K562 (cell line): ENCODE data around the gene ZNF71. TPM values are rescaled to one million over a fixed set of nuclear protein-coding genes. Genes with fewer than 3 reads are reported as not detected.

Experiments
- ATAC-seq: fragments of 200-7000 bp; cut with Tn5 transposase; 3 replicates; pipeline ENCODE4 v1.9.1; 2020; ENCODE audit warnings: moderate library complexity
- BruUV-seq: library from RNA; stranded (reverse); fragments of 400-500 nt; replicated peaks from 2 replicates; lab custom pipeline; 2021; lab: Mats Ljungman, UMichigan
- CTCF ChIA-PET: fragments of 300-600 bp; formaldehyde crosslinking; extraction: SDS; loops from one replicate; lab custom pipeline; 2021; ENCODE audit warnings: low intra/inter-chr PET ratio; lab: Yijun Ruan, JAX
- POLR2A ChIA-PET: fragments of 300-600, 350-650 bp; sonication (Branson Sonifier 250); formaldehyde crosslinking; extraction: SDS; loops from one replicate; lab custom pipeline; 2021; ENCODE audit warnings: antibody characterized with exemption, inconsistent platforms; lab: Yijun Ruan, JAX
- DNase-seq, 4 experiments: peaks; one replicate each; pipeline versions ENCODE4 v3.0.0 to v3.0.0-alpha.2; 2011 to 2018; ENCODE audit warnings: low spot score in 3 of 4, mixed read lengths in 3 of 4; ENCODE audit errors: extremely low read depth in 1 of 4
- FAIRE-seq: peaks from 2 replicates; lab custom pipeline; 2011; peaks lifted over from hg19 to GRCh38; lab: Jason Lieb, UNC
- H2AFZ ChIP-seq: 2 replicates; pipeline ENCODE4 v1.6.0; 2011; ENCODE audit warnings: low read depth, low read length, control low read depth, inconsistent platforms
- H3K27ac ChIP-seq: fragments of 200-600 bp; 3 replicates; pipeline ENCODE4 v1.8.0; 2011; ENCODE audit warnings: low read depth, mild to moderate bottlenecking, control low read depth, inconsistent platforms, low read length, moderate library complexity, mixed read lengths; ENCODE audit errors: extremely low read depth
- H3K27me3 ChIP-seq, 2 experiments: fragments of 300-600 bp in 1 of 2; 2 replicates in 1 of 2; 3 replicates in 1 of 2; pipeline versions ENCODE4 v1.6.0 to v1.8.0; 2011; ENCODE audit warnings: inconsistent platforms in 2 of 2, low read length in 2 of 2, mild to moderate bottlenecking in 1 of 2, mixed read lengths in 1 of 2, moderate library complexity in 1 of 2; ENCODE audit not compliant: control insufficient read depth in 2 of 2, insufficient read depth in 2 of 2
- H3K36me3 ChIP-seq: fragments of 300-600 bp; 3 replicates; pipeline ENCODE4 v1.8.0; 2011; ENCODE audit warnings: mild to moderate bottlenecking, low read length, inconsistent platforms; ENCODE audit not compliant: control insufficient read depth, insufficient read depth
- H3K4me1 ChIP-seq, 2 experiments: fragments of 200-600 bp in 1 of 2; replicated peaks in 1 of 2; 2 replicates in 1 of 2; 3 replicates in 1 of 2; pipeline versions ENCODE4 v1.5.1 to v1.8.0; 2011; ENCODE audit warnings: inconsistent platforms in 2 of 2, low read length in 2 of 2, mild to moderate bottlenecking in 1 of 2, mixed read lengths in 1 of 2, moderate library complexity in 1 of 2; ENCODE audit not compliant: control insufficient read depth in 2 of 2, insufficient read depth in 2 of 2
- H3K4me2 ChIP-seq: 2 replicates; pipeline ENCODE4 v1.6.1; 2011; ENCODE audit warnings: low read length, control low read depth, inconsistent platforms, mixed read lengths; ENCODE audit not compliant: insufficient read depth
- H3K4me3 ChIP-seq: fragments of 200-600 bp; sonication (generic), shearing (Covaris generic); 2 replicates; pipeline ENCODE4 v1.5.1; 2016; ENCODE audit warnings: control low read depth, inconsistent platforms
- H3K79me2 ChIP-seq: fragments of 200-600 bp; 3 replicates; pipeline ENCODE4 v1.8.0; 2011; ENCODE audit warnings: low read length, inconsistent platforms; ENCODE audit not compliant: control insufficient read depth, insufficient read depth
- H3K9ac ChIP-seq, 2 experiments: 2 replicates each; pipeline versions ENCODE4 v1.6.0 to v1.6.1; 2011; ENCODE audit warnings: low read depth in 2 of 2, low read length in 2 of 2, control low read depth in 1 of 2, inconsistent platforms in 1 of 2, mild to moderate bottlenecking in 1 of 2, mixed read lengths in 1 of 2; ENCODE audit not compliant: insufficient read depth in 1 of 2
- H3K9me1 ChIP-seq: one replicate; pipeline ENCODE4 v1.6.0; 2011; ENCODE audit warnings: inconsistent platforms, mild to moderate bottlenecking, low read length, moderate library complexity; ENCODE audit not compliant: control insufficient read depth, insufficient read depth
- H3K9me3 ChIP-seq: replicated peaks from 2 replicates; pipeline ENCODE4 v1.5.1; 2011; ENCODE audit warnings: low read depth, low read length, inconsistent platforms; ENCODE audit not compliant: control insufficient read depth, insufficient read depth
- H4K20me1 ChIP-seq: replicated peaks from 2 replicates; pipeline ENCODE4 v1.6.1; 2011; ENCODE audit warnings: low read length, inconsistent platforms, mixed read lengths; ENCODE audit not compliant: control insufficient read depth, insufficient read depth
- EGR1 ChIP-seq: fragments of 450-650 bp; conservative IDR thresholded peaks from 2 replicates; pipeline ENCODE4 v1.6.1; 2017; ENCODE audit warnings: mild to moderate bottlenecking
- GATA2 ChIP-seq: sonication (generic); formaldehyde crosslinking; IDR thresholded peaks from 2 replicates; pipeline ENCODE4 v1.4.0; 2020; ENCODE audit warnings: mild to moderate bottlenecking, missing genetic modification reagents
- HDAC3 ChIP-seq: fragments of 450-650 bp; IDR thresholded peaks from 2 replicates; pipeline ENCODE4 v1.6.1; 2018; ENCODE audit warnings: borderline replicate concordance, mild to moderate bottlenecking, moderate library complexity; ENCODE audit not compliant: partially characterized antibody
- HMGN3 ChIP-seq: IDR thresholded peaks from 2 replicates; pipeline ENCODE4 v1.6.1; 2011; ENCODE audit warnings: borderline replicate concordance, low read depth, mild to moderate bottlenecking, mixed read lengths, low read length; ENCODE audit not compliant: insufficient read length; ENCODE audit errors: extremely low read depth
- HSF4 ChIP-seq: fragments of 250-450 bp; sonication (Bioruptor Pico); IDR thresholded peaks from 2 replicates; pipeline ENCODE4 v2.1.2; 2022; ENCODE audit warnings: mild to moderate bottlenecking, moderate library complexity, borderline replicate concordance
- MAX ChIP-seq: sonication (generic); formaldehyde crosslinking; IDR thresholded peaks from 2 replicates; pipeline ENCODE4 v1.9.0; 2022; ENCODE audit warnings: mild to moderate bottlenecking, missing genetic modification reagents
- MCM2 ChIP-seq: fragments of 450-650 bp; IDR thresholded peaks from 2 replicates; pipeline ENCODE4 v1.6.1; 2017; ENCODE audit warnings: low read depth, mild to moderate bottlenecking
- MCM3 ChIP-seq: fragments of 450-650 bp; IDR thresholded peaks from 2 replicates; pipeline ENCODE4 v1.6.1; 2016
- MECOM ChIP-seq: fragments of 250-450 bp; sonication (Bioruptor Pico); IDR thresholded peaks from 2 replicates; pipeline ENCODE4 v1.8.0; 2022; ENCODE audit warnings: inconsistent platforms
- NFRKB ChIP-seq: fragments of 450-650 bp; IDR thresholded peaks from 2 replicates; pipeline ENCODE4 v1.6.1; 2016; ENCODE audit warnings: low read depth
- RHOXF2B ChIP-seq: fragments of 250-450 bp; sonication (Bioruptor Pico); conservative IDR thresholded peaks from 2 replicates; pipeline ENCODE4 v1.5.1; 2021
- SMARCA5 ChIP-seq: fragments of 450-650 bp; IDR thresholded peaks from 2 replicates; pipeline ENCODE4 v1.6.1; 2016
- ZNF431 ChIP-seq: sonication (generic); formaldehyde crosslinking; IDR thresholded peaks from 2 replicates; pipeline ENCODE4 v1.8.0; 2022; ENCODE audit warnings: mild to moderate bottlenecking, missing genetic modification reagents
- ZNF551 ChIP-seq: fragments of 250-450 bp; sonication (Bioruptor Pico); IDR thresholded peaks from 2 replicates; pipeline ENCODE4 v1.5.0; 2021; ENCODE audit warnings: mild to moderate bottlenecking, moderate library complexity
- WGBS: fragments of 100-300 bp; shearing (Covaris generic); methylation state at CpG from one replicate; pipeline ENCODE4 v1.1.6; 2016; ENCODE audit warnings: low coverage, mixed read lengths; ENCODE audit not compliant: insufficient coverage; ENCODE audit errors: missing lambda C conversion rate; 5-methylcytosine and 5-hydroxymethylcytosine counted together
- in situ Hi-C: fragments of 300-500 bp; cut with MboI; formaldehyde crosslinking; loops from 4 replicates; pipeline ENCODE4 v1.15.0; 2018; ENCODE audit warnings: inconsistent platforms, mixed read lengths
- intact Hi-C: fragments of 100-400 bp; cut with micrococcal nuclease; formaldehyde crosslinking; loops from 2 replicates; pipeline ENCODE4 v1.14.2; 2022
- polyA plus RNA-seq, 8 experiments: library from polyadenylated mRNA; depleted of rRNA in 4 of 8; stranded (reverse) in 5 of 8; unstranded in 3 of 8; fragments of >200 nt; fragmentation: Nextera tagmentation in 2 of 8; fragmentation: Illumina TruSeq in 1 of 8; extraction: Ambion mirVana in 2 of 8; extraction: Trizol in 1 of 8; gene quantifications; 2 replicates each; pipeline versions ENCODE4 v1.2.1 to v1.2.3, GENCODE V29; 2011 to 2014; ENCODE audit warnings: inconsistent platforms in 1 of 8, missing spikeins in 1 of 8
- total RNA-seq, 7 experiments: library from RNA; depleted of rRNA in 6 of 7; stranded (reverse); fragments of >200 nt in 6 of 7; fragmentation: Illumina TruSeq in 2 of 7; extraction: Trizol in 2 of 7; gene quantifications; 2 replicates each; pipeline versions ENCODE4 v1.2.1 to v1.2.3, GENCODE V29; 2011 to 2021; ENCODE audit warnings: low replicate concordance in 1 of 7
- TF ChIP-seq, protein P1 (sequence below): sonication (generic); formaldehyde crosslinking; IDR thresholded peaks from 2 replicates; pipeline ENCODE4 v1.8.0; 2022; ENCODE audit warnings: mild to moderate bottlenecking, missing genetic modification reagents

Gene ZNF71
- total and polyA plus RNA-seq, 9 of the 15 experiments (the other 6 are each of a cell fraction or from before 2014, with no cell fraction given) = 0.04 to 0.13 (median 0.06) TPM; not detected in 4

DNA sequence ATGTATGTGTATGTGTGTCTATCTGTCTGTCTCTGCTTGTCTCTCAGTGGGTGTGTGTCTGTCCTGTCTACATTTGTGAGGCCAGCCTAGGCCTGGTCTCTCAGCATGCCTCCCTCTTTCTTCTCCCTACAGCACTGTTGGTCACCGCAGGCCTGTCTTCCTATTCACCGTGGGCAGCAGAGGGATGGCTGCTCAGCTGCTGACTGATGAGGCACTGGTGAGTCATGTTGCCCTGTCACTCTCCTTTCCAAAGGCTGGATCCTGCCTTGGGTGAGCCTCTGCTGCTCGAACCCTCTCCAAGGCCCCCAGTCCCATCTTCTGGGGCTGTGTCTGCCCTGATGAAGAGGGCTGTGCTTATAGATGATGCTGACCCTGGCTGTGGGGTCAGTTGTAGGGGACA lies 6.3 kb downstream of the ZNF71 start:
- TF ChIP-seq MCM3 (no peak), HSF4 (CRISPR knock-in tag) (no peak), ZNF431 (CRISPR knock-in tag) (no peak), MECOM (no peak), NFRKB (no peak), EGR1 (no peak), ZNF551 (no peak), GATA2 (CRISPR knock-in tag) (no peak), MCM2 (no peak), MAX (CRISPR knock-in tag) (no peak), HDAC3 (no peak), SMARCA5 (no peak), RHOXF2B (CRISPR knock-in tag) (no peak), HMGN3 (no peak)
- TF ChIP-seq, protein P1, sequence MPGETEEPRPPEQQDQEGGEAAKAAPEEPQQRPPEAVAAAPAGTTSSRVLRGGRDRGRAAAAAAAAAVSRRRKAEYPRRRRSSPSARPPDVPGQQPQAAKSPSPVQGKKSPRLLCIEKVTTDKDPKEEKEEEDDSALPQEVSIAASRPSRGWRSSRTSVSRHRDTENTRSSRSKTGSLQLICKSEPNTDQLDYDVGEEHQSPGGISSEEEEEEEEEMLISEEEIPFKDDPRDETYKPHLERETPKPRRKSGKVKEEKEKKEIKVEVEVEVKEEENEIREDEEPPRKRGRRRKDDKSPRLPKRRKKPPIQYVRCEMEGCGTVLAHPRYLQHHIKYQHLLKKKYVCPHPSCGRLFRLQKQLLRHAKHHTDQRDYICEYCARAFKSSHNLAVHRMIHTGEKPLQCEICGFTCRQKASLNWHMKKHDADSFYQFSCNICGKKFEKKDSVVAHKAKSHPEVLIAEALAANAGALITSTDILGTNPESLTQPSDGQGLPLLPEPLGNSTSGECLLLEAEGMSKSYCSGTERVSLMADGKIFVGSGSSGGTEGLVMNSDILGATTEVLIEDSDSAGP (CRISPR knock-in tag) = no peak
- Histone ChIP-seq H3K9me3 (no peaks in the 10 kb centered on the region; the same call in 1 of the 2 replicates), H2AFZ (no peak overlapping the region), H3K9ac (no peak overlapping the region), H3K4me2 (no peak overlapping the region), H3K79me2 (no peaks in the 10 kb centered on the region), H3K27me3 (no peaks in the 10 kb centered on the region), H3K36me3 (no peaks in the 10 kb centered on the region), H3K27ac (no peak overlapping the region), H3K9me1 (no peaks in the 10 kb centered on the region), H3K4me3 (no peak overlapping the region), H4K20me1 (no peaks in the 10 kb centered on the region), H3K4me1 (no peaks in the 10 kb centered on the region)
- intact Hi-C loops = no loop called here
- no TSS peak for BruUV-seq
- ChIA-PET POLR2A (no interaction called here), CTCF (no interaction called here)
- in situ Hi-C loops = no loop called here
- 11% methylated on average over 3 of the region's 3 CpGs for WGBS
- no peak for DNase-seq
- FAIRE-seq = no peak
- no peak for ATAC-seq
